OCI-LY7 (cell line): ENCODE results near the gene ACVR1B. TPM values are rescaled to one million over a fixed set of nuclear protein-coding genes. Genes with fewer than 3 reads are reported as not detected.

Source experiments
- BruUV-seq: library from RNA; stranded (reverse); fragments of 400-500 nt; replicated peaks from 2 replicates; lab custom pipeline; 2021; lab: Mats Ljungman, UMichigan
- CTCF ChIA-PET: fragments of 300-600 bp; sonication (Branson Sonifier 250); formaldehyde crosslinking; loops from one replicate; lab custom pipeline; 2022; ENCODE audit warnings: antibody characterized with exemption; ENCODE audit not compliant: unreplicated experiment; lab: Charles Lee
- POLR2A ChIA-PET: fragments of 300-600 bp; sonication (Branson Sonifier 250); formaldehyde crosslinking; loops from one replicate; lab custom pipeline; 2022; ENCODE audit warnings: antibody characterized with exemption; lab: Charles Lee
- DNase-seq: peaks from one replicate; pipeline ENCODE4 v3.0.0-alpha.2; 2015; ENCODE audit warnings: low spot score
- H2AFZ ChIP-seq: fragments of 200-600 bp; sonication (generic), shearing (Covaris generic); 2 replicates; pipeline ENCODE4 v1.6.1; 2014; ENCODE audit warnings: mild to moderate bottlenecking, antibody characterized with exemption, low read length, moderate library complexity
- H3K27ac ChIP-seq: fragments of 200-600 bp; sonication (generic); 2 replicates; pipeline ENCODE4 v1.5.1; 2014; ENCODE audit warnings: mixed run types, low read depth, mild to moderate bottlenecking, moderate library complexity, low read length, inconsistent platforms; ENCODE audit not compliant: poor library complexity, severe bottlenecking
- H3K36me3 ChIP-seq: fragments of 200-600 bp; sonication (generic); 2 replicates; pipeline ENCODE4 v1.6.1; 2014; ENCODE audit warnings: mild to moderate bottlenecking, antibody characterized with exemption, low read length, moderate library complexity, mixed read lengths; ENCODE audit not compliant: insufficient read depth
- H3K4me1 ChIP-seq: fragments of 200-600 bp; sonication (generic); 2 replicates; pipeline ENCODE4 v1.5.1; 2014; ENCODE audit warnings: mild to moderate bottlenecking, low read length; ENCODE audit not compliant: insufficient read depth, poor library complexity, severe bottlenecking
- H3K4me2 ChIP-seq: fragments of 200-600 bp; sonication (generic); 2 replicates; pipeline ENCODE4 v1.6.1; 2014; ENCODE audit warnings: mild to moderate bottlenecking, low read length
- H3K4me3 ChIP-seq: fragments of 200-600 bp; sonication (generic); 2 replicates; pipeline ENCODE4 v1.5.1; 2014; ENCODE audit warnings: mild to moderate bottlenecking, low read depth, low read length; ENCODE audit not compliant: poor library complexity, severe bottlenecking
- H3K79me2 ChIP-seq: fragments of 200-600 bp; sonication (generic); 2 replicates; pipeline ENCODE4 v1.6.1; 2016; ENCODE audit warnings: low read depth, mild to moderate bottlenecking, low read length, moderate library complexity, mixed read lengths; ENCODE audit not compliant: insufficient read depth
- H3K9me2 ChIP-seq: fragments of 200-600 bp; sonication (generic); 2 replicates; pipeline ENCODE4 v1.6.1; 2016; ENCODE audit warnings: mild to moderate bottlenecking, low read length, mixed read lengths; ENCODE audit not compliant: insufficient read depth
- H3K9me3 ChIP-seq: fragments of 200-600 bp; sonication (generic); 2 replicates; pipeline ENCODE4 v1.6.1; 2014; ENCODE audit warnings: mild to moderate bottlenecking, mixed run types, low read length, mixed read lengths
- H4K20me1 ChIP-seq: fragments of 200-600 bp; sonication (generic); 2 replicates; pipeline ENCODE4 v1.6.1; 2014; ENCODE audit warnings: mild to moderate bottlenecking, antibody characterized with exemption, low read length, moderate library complexity, mixed read lengths; ENCODE audit not compliant: insufficient read depth
- EZH2phosphoT487 ChIP-seq: fragments of 200-600 bp; sonication (generic); IDR thresholded peaks from 2 replicates; pipeline ENCODE4 v1.6.1; 2018; ENCODE audit warnings: low read depth, borderline replicate concordance, mild to moderate bottlenecking, mixed run types, antibody characterized with exemption, low read length, moderate library complexity, mixed read lengths
- intact Hi-C: fragments of 100-400 bp; cut with micrococcal nuclease; formaldehyde crosslinking; loops from one replicate; pipeline ENCODE4 v1.10.0; 2022; ENCODE audit not compliant: unreplicated experiment
- total RNA-seq, 2 experiments: library from RNA; depleted of rRNA in 1 of 2; stranded (reverse); fragments of >200 nt in 1 of 2; shearing (Covaris generic) in 1 of 2; gene quantifications; 2 replicates each; pipeline ENCODE4 v1.2.3, GENCODE V29; 2014 to 2022
- TF ChIP-seq, protein P1 (sequence below): fragments of 200-600 bp; sonication (generic); conservative IDR thresholded peaks from 2 replicates; pipeline ENCODE4 v1.5.1; 2014; ENCODE audit warnings: mild to moderate bottlenecking, antibody characterized with exemption, low read length, moderate library complexity, mixed read lengths

ACVR1B gene
- total RNA-seq, 2 experiments from 2014 or later: 4.1 to 6.8 TPM

- POLR2A ChIA-PET: interaction anchor here (0.7 kb wide), 1 partner anchor 121 kb away, joined by 4 read pairs; no protein-coding TSS in a partner anchor
- intact Hi-C loops: no loop called here
Measured at GRCh38 chr12:52019113-52019770, 67.7 kb downstream of the ACVR1B start.

DNA sequence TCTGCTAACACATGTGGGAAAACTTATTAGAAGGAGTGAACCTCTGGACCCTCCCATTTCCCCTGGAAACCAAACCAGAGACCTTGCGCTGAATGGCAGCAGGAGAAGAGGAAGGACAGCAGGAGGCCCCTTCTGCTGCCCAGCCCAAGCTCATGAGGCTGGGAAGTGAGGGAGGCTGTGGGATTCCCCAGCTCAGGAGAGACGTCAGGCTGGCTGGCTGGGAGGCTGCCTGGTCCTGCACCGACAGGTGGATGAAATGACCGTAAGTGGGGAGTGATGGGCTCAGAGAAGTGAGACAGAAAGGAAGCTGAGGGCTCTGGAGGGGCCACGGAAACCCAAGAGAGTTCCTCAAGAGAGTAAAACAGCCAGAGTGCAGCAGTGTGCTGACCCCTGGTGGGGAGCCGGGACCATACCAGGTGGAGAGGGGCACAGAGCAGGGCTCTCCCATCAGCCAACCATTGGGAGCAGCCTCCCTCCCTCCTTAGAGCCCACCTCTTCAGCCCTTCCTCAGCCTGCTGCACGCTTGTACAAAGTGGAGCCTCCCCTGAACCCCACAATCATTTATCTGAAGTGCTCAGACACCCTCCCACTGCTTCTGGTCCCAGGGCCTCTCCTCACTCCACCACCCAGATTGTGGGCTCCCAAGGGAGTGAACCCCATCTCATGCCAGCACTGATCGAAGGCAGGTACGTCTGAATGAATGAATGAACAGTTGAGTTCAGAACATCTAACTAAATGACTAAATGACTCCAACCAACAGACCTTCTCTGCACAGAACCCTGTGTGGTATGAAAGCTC, 69.2 kb downstream of the ACVR1B start:
- Histone ChIP-seq H3K27ac (no peak overlapping the region), H4K20me1 (no peaks in the 10 kb centered on the region), H3K9me3 (no peaks in the 10 kb centered on the region), H3K4me2 (peak overlapping the region; percentile 45; the same call in 1 of the 2 replicates), H3K9me2 (no peaks in the 10 kb centered on the region), H3K79me2 (no peaks in the 10 kb centered on the region), H3K4me3 (no peak overlapping the region), H3K4me1 (peaks cover 45% of the 10 kb centered on the region), H2AFZ (no peak overlapping the region), H3K36me3 (no peaks in the 10 kb centered on the region)
- no TSS peak for BruUV-seq
- intact Hi-C loops: loop anchor here (1.0 kb wide), 2 partner anchors 16 to 27 kb away; no protein-coding TSS in a partner anchor
- no peak for TF ChIP-seq EZH2phosphoT487
- TF ChIP-seq, protein P1, sequence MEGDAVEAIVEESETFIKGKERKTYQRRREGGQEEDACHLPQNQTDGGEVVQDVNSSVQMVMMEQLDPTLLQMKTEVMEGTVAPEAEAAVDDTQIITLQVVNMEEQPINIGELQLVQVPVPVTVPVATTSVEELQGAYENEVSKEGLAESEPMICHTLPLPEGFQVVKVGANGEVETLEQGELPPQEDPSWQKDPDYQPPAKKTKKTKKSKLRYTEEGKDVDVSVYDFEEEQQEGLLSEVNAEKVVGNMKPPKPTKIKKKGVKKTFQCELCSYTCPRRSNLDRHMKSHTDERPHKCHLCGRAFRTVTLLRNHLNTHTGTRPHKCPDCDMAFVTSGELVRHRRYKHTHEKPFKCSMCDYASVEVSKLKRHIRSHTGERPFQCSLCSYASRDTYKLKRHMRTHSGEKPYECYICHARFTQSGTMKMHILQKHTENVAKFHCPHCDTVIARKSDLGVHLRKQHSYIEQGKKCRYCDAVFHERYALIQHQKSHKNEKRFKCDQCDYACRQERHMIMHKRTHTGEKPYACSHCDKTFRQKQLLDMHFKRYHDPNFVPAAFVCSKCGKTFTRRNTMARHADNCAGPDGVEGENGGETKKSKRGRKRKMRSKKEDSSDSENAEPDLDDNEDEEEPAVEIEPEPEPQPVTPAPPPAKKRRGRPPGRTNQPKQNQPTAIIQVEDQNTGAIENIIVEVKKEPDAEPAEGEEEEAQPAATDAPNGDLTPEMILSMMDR: peak; percentile 87
- peak; percentile 79 for DNase-seq
- ChIA-PET POLR2A (interaction anchor here (0.6 to 1.5 kb wide), 3 partner anchors 9 to 703 kb away, joined by 3 read pairs; no protein-coding TSS in a partner anchor), CTCF (interaction anchor here (0.6 to 1.8 kb wide), 4 partner anchors 11 to 103 kb away, joined by 4 to 10 read pairs (median 6); no protein-coding TSS in a partner anchor)

More at GRCh38 chr12:52019113-52019770, 67.7 kb downstream of the ACVR1B start:
- no peaks in the 10 kb centered on the region for H4K20me1 ChIP-seq
- no TSS peak for BruUV-seq
- H3K27ac ChIP-seq: no peak overlapping the region
- H2AFZ ChIP-seq: no peak overlapping the region
- no peak overlapping the region for H3K4me3 ChIP-seq
- no peaks in the 10 kb centered on the region for H3K9me3 ChIP-seq
- no peak for DNase-seq
- H3K4me2 ChIP-seq: no peak overlapping the region
- CTCF ChIA-PET: no interaction called here
- TF ChIP-seq, protein P1: no peak
- TF ChIP-seq EZH2phosphoT487: no peak
- H3K79me2 ChIP-seq: no peaks in the 10 kb centered on the region
- H3K36me3 ChIP-seq: no peaks in the 10 kb centered on the region
- peaks cover 32% of the 10 kb centered on the region for H3K4me1 ChIP-seq
- no peaks in the 10 kb centered on the region for H3K9me2 ChIP-seq
